Neuron (in vitro differentiated cells): ENCODE data around the gene CASKIN2.

Source experiments
- H2AFZ ChIP-seq: one replicate; pipeline ENCODE4 v1.6.1; 2013; ENCODE audit warnings: low read depth, mild to moderate bottlenecking, inconsistent platforms, low read length, moderate library complexity
- H3K27me3 ChIP-seq: one replicate; pipeline ENCODE4 v1.6.1; 2013; ENCODE audit warnings: low read length; ENCODE audit not compliant: insufficient read depth
- H3K36me3 ChIP-seq: one replicate; pipeline ENCODE4 v1.6.1; 2013; ENCODE audit warnings: low read length; ENCODE audit not compliant: insufficient read depth
- H3K4me1 ChIP-seq: one replicate; pipeline ENCODE4 v1.6.1; 2013; ENCODE audit warnings: low read length; ENCODE audit not compliant: insufficient read depth
- H3K4me3 ChIP-seq: 2 replicates; pipeline ENCODE4 v1.5.1; 2013; ENCODE audit warnings: mild to moderate bottlenecking, low read length, moderate library complexity
- H3K9me3 ChIP-seq: one replicate; pipeline ENCODE4 v1.6.1; 2013; ENCODE audit warnings: low read length

The CASKIN2 gene

DNA sequence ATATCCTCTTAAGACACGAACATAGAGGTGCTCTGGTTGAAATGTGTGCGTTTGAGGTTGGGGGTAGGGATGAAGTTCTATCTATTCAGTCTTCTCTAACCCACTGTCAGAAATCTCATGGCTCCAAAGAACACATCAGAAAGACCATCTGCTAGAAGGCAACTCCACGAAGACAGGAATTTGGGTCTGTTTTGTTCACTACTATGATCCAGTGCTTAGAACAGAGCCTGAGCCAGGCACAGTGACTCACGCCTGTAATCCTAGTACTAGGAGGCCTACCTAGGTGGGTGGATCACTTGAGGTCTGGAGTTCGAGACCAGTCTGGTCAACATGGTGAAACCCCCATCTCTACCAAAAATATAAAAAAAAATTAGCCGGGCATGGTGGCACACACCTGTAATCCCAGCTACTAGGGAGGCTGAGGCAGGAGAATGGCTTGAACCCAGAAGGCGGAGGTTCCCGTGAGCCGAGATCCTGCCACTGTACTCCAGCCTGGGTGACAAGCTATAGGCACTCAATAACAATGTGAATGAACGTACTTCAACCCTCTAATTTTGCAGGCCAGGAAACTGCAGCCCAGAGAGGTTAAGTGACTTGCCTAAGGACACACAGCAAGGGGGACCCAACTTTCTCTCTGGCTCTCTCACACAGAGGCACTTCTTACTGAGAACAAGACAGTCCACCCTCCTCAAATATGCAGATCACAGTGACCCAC is 2.3 kb downstream of the CASKIN2 start:
- Histone ChIP-seq H3K9me3 (no peaks in the 10 kb centered on the region), H3K36me3 (peaks cover 26% of the 10 kb centered on the region), H3K4me1 (peaks cover 30% of the 10 kb centered on the region), H3K4me3 (no peak overlapping the region), H3K27me3 (no peaks in the 10 kb centered on the region), H2AFZ (no peak overlapping the region)

DNA sequence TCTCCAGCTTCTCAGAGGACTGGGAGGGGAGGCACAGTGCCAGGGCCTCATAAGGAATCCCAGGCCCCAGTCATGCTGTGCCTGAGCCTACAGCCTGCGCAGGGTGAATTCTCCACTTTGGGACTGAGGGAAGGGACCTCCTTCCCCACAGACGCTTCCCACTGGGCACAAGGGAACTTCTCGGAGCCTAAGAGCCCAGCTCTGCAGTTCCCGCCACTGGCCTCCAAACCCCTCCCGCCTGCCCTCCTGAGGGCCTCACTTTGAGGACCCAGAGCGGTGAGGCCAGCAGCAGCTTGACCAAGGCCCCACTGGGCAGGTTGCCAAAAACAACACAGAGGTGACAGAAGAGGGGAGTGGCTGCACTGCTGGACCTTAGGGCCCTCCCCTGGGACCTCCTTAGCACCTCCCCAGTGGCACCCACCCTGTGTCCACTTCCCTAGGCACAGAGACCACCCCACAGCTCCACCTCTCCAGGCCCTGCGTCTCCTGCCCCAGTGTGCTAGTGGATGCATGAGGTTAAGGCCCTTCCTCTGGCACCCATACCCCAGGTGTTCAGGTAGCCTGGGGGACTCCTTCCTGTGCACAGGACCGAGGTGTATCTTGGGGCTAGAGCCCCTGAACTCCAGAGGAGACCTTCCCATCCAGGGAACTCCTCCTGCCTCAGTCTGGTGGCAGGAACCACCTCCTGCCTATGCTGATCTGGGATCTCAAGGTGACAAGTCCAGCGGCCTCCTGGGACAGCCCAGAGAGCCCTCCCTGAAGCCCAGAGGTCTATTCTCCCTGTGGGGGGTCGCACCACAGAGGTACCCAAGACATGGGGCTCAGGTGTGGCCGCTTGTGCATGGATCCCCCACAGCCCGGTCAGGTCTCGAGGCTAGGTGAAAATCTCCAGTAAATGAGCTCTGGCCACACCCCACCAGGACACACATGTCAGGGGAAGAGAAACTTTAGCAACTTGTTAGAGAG is 3.4 kb downstream of the CASKIN2 start:
- Histone ChIP-seq H3K9me3 (no peaks in the 10 kb centered on the region), H3K4me3 (no peak overlapping the region), H3K27me3 (no peaks in the 10 kb centered on the region), H3K4me1 (peaks cover 22% of the 10 kb centered on the region), H3K36me3 (peaks cover 29% of the 10 kb centered on the region), H2AFZ (no peak overlapping the region)

DNA sequence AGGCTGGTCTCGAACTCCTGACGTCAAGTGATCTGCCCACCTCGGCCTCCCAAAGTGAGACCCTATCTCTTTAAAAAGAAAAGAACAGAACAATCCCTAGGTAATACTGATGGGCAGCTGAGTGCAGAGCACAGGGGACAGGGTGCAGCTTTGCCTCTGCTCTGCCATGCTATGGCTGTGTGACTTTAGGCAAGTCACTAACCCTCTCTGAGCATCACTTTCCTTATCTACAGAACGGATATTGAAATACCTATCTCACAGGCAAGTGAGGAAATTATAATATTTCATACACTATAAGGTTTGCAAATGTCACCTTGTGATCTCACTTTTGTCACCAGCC is 4.1 kb downstream of the CASKIN2 start:
- Histone ChIP-seq H3K27me3 (no peaks in the 10 kb centered on the region), H3K9me3 (no peaks in the 10 kb centered on the region), H3K4me3 (no peak overlapping the region), H3K36me3 (peaks cover 36% of the 10 kb centered on the region), H3K4me1 (peaks cover 22% of the 10 kb centered on the region), H2AFZ (no peak overlapping the region)

DNA sequence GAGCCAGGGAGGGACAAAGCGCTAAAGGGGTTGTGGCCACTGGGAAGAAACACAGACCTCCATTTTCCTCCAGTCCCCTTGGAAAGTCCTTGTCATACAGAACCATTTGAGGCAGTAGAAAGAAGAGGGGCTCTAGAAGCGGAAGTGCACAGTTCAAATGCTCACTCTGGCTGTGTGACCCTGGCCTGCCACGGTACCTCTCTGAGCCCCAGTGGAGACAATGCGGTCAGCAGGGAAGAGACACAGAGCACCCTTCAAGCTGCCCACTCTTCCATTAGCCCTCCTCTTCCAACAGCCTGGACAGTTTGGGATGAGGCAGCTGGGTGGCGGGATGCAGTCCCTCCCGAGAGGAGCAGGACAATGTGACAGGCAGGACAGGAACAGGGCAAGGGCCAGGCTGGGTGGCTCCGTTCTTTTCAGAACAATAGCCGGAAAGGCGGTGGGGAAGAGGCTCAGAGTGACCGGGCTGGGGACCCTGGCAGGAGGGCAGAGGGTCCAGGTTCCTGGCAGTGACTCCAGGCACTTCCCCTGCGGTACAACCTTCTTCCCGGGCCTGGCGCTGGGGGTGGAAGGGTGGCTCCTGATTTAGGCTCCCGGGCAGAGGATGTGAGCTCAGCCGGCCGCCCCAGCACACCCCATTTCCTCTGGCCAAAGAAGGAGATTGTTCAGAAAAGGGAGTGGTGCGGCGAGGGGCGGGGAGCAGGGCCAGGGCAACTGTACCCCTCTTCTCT is 5.6 kb downstream of the CASKIN2 start:
- Histone ChIP-seq H3K9me3 (no peaks in the 10 kb centered on the region), H3K27me3 (no peaks in the 10 kb centered on the region), H3K4me1 (peaks cover 22% of the 10 kb centered on the region), H2AFZ (no peak overlapping the region), H3K36me3 (peaks cover 51% of the 10 kb centered on the region), H3K4me3 (no peak overlapping the region)

DNA sequence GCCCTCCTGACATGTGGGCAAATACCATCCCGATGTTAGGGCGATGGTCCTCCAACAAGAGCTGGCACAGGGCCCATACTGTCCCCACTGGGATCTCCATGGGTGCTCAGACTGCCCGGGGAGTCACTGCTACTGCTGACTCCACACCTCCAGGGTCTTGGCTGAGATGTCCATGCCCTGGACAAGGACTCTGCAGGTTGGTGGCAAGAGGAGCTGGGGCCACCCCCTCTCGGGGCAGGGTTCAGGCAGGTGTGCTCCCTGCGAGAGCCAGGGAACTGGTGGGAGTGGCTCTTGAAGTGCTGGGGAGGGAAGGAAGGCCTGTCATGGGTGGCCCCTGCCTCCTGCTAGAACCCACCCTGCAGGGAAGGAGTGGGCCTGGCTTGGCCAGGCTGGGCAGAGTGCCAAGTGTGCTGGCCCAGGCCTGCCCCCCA is 6.4 kb downstream of the CASKIN2 start:
- no peaks in the 10 kb centered on the region for H3K9me3 ChIP-seq
- H3K4me1 ChIP-seq: peaks cover 14% of the 10 kb centered on the region
- no peak overlapping the region for H2AFZ ChIP-seq
- peaks cover 57% of the 10 kb centered on the region for H3K36me3 ChIP-seq
- H3K4me3 ChIP-seq: no peak overlapping the region
- H3K27me3 ChIP-seq: no peaks in the 10 kb centered on the region

DNA sequence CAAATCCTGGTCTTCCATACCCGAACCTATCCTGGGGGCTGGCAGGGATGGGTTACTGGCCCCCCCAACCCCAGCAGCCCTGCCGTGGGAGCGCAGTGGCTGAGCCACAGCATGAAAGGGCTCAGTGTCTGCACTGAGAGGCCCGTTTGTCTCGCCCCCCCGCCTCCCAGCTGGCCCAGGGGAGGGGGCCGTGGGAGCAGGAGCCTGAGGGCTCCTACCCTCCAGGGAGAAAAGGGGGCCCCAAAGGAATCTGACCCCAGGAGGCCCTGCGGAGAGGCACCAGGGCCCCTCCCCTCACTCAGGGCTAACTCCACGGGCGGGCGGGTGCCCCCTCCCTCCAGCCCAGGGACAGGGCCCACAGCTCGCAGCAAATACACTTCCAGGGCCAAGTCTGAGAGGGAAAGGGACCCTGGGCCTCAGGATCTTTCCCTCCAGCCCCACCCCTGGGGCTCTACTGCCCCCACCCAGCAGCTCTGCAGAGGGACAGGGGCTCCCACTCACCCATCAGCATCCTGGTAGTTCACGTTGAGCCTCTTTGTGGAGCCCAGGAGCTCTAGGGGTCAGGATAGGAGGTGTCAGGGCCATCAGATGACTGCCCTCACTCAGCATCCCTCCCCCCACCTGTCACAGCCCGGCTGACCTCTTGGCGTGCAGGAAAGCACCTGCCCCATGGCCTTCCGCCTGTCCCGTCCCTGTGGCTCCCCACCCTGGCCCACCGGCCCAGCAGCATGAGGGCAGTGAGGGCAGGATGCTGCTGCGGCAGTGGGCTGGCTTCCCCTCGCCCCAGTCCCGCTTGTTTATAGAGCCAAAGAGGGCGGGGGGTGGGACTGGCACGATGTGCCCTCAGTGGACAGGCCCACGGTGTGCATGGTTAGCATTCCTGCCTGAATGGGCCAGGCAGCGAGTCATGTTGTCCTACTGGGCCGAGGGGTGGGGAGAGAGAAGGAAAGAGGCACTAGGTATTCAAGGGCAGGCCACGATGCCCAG is 7.3 kb downstream of the CASKIN2 start:
- Histone ChIP-seq H3K9me3 (no peaks in the 10 kb centered on the region), H2AFZ (no peak overlapping the region), H3K4me3 (no peak overlapping the region), H3K4me1 (peaks cover 9% of the 10 kb centered on the region), H3K36me3 (peaks cover 50% of the 10 kb centered on the region), H3K27me3 (no peaks in the 10 kb centered on the region)

DNA sequence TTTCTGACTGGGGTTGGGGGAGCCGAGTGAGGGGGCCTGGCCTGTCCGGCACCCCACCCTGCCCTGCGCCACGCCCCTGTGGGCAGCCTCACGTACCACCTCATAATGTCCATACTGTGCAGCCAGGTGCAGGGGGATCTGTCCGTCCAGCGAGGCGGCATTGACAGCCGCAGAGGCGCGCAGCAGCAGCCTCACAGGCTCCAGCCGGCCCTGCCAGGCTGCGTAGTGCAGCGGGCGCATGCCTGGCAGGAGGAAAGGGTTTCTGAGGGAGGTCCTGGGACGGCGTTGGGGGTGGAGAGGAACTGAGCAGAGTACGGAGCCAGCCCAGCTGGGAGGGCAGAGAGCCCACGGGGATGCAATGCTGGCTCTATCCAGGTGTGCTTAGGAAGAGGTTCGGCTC is 8.4 kb downstream of the CASKIN2 start:
- Histone ChIP-seq H3K36me3 (peaks cover 46% of the 10 kb centered on the region), H2AFZ (no peak overlapping the region), H3K9me3 (no peaks in the 10 kb centered on the region), H3K27me3 (no peaks in the 10 kb centered on the region), H3K4me3 (no peak overlapping the region), H3K4me1 (peaks cover 7% of the 10 kb centered on the region)

DNA sequence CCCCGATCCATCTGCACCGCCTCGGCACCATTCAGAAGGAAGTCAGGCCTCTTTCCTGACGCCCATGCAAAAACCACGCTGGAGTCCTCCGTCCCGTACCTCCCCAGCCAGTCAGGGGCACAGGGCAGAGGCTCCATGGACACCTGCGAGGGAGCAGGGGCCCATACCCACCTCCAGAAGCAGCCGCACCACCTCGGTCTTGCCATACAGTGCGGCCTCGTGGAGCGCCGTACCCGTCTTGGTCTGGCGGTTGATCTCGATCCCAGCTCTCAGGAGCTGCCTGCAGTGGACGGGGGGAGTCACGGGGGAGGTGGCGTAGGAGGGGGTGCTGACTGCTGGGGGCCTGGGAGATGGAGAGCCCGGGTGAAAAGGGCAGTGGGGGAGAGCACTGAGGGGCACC is 9.2 kb downstream of the CASKIN2 start:
- Histone ChIP-seq H3K4me3 (no peak overlapping the region), H2AFZ (no peak overlapping the region), H3K27me3 (no peaks in the 10 kb centered on the region), H3K9me3 (no peaks in the 10 kb centered on the region), H3K36me3 (peaks cover 44% of the 10 kb centered on the region), H3K4me1 (peaks cover 7% of the 10 kb centered on the region)

DNA sequence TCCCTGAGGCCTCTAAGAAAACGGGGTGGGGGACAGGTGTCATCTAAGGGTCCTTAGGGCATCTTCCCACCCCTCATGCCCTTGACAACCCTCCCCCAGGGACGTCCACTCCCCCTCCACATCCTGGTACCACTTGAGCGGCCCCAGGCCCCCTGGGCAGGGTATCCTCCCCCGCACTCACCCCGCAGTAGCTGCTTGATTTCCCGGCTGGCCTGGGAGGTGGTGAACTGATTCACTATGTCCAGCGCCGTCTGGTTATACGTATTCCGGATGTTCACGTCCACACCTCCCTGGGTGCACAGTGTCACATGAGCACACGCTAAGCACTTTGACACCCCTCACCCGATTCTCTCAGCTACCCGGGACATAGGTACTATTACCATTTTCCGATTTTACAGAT is 9.7 kb downstream of the CASKIN2 start:
- H3K9me3 ChIP-seq: no peaks in the 10 kb centered on the region
- H3K27me3 ChIP-seq: no peaks in the 10 kb centered on the region
- peaks cover 7% of the 10 kb centered on the region for H3K4me1 ChIP-seq
- no peak overlapping the region for H2AFZ ChIP-seq
- no peak overlapping the region for H3K4me3 ChIP-seq
- peaks cover 47% of the 10 kb centered on the region for H3K36me3 ChIP-seq

DNA sequence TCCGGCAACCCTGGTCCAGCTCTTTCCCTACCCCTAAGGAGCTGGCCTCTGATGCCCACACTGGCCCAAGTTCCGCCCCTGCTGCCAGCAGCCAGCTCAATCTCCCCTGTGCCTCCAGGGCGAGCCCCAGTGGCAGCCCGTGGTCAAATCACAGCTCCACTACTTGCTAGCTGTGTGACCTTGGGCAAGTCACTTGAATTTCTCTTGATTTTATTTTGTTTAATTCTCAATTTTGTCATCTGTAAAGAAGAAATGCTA is 10.3 kb downstream of the CASKIN2 start:
- Histone ChIP-seq H3K27me3 (no peaks in the 10 kb centered on the region), H3K36me3 (peaks cover 49% of the 10 kb centered on the region), H3K4me1 (peaks cover 7% of the 10 kb centered on the region), H3K9me3 (no peaks in the 10 kb centered on the region), H3K4me3 (no peak overlapping the region), H2AFZ (no peak overlapping the region)

DNA sequence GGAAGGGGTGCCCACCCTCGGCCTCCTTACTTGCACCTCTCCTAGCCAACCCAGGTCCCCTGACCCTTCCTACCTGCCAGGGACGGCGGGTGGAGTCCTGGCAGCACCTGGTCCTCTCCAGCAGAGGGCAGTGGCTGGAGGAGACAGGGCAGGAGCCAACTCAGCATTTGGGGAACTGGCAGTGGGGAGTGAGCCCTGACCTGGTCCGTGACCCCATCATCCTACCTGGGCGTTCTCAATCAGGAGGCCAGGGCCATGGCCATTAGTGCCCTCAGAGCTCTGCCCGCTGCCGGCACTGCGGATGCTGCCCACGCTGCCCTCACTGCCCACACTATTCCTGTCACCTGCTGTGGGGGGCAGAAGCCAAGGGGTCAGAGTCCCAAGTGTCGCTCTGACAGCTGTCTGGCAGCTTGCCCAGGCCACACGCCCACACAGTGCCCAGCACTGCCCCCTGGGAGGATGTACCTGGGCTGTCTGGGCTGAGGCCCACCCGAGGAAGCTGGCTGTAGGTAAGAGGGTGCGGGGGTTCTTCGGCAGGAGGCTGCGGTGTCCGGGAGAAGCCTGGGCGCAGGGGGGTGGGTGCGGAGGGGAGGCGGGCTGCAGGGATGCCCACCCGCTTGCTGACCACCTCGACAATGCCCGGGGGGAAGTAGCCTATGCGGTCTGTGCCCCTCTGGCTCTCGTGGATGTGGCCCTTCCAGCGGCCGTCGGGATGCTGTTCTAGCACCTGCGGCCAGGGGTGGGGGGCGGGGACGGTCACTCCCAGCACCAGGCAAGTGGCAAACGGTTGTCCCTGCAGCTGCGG is 10.8 kb downstream of the CASKIN2 start:
- H3K4me3 ChIP-seq: no peak overlapping the region
- H3K9me3 ChIP-seq: no peaks in the 10 kb centered on the region
- H2AFZ ChIP-seq: no peak overlapping the region
- H3K36me3 ChIP-seq: peaks cover 52% of the 10 kb centered on the region
- no peaks in the 10 kb centered on the region for H3K27me3 ChIP-seq
- peaks cover 7% of the 10 kb centered on the region for H3K4me1 ChIP-seq

DNA sequence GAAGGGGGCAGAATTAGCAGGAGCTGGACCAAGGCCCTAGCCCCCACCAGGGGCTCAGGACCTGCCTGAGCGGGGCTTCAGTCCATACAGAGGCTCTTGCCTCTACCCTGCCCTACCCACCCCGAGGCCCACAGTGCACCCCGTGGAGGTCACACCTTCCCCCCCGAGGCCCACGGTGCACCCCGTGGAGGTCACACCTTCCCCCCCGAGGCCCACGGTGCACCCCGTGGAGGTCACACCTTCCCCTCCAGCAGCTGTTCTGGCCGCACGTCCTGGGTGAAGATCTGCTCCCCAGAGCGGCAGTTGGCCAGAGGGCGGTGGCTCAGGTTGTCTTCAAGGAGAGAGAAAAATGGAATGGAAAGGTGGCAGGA is 11.4 kb downstream of the CASKIN2 start:
- H3K4me1 ChIP-seq: peaks cover 7% of the 10 kb centered on the region
- H3K36me3 ChIP-seq: peaks cover 54% of the 10 kb centered on the region
- no peak overlapping the region for H3K4me3 ChIP-seq
- H3K27me3 ChIP-seq: no peaks in the 10 kb centered on the region
- H3K9me3 ChIP-seq: no peaks in the 10 kb centered on the region
- no peak overlapping the region for H2AFZ ChIP-seq
